SK-N-SH (cell line): ENCODE data around the gene CDKAL1. TPM values are rescaled to one million over a fixed set of nuclear protein-coding genes. Genes with fewer than 3 reads are reported as not detected.

Source experiments
- CTCF ChIA-PET: fragments of 300-600, 350-600 bp; formaldehyde crosslinking; extraction: SDS; loops from one replicate; lab custom pipeline; 2021; lab: Yijun Ruan, JAX
- POLR2A ChIA-PET: fragments of 350-600 bp; sonication (Branson Sonifier 250); formaldehyde crosslinking; extraction: SDS; loops from one replicate; lab custom pipeline; 2020; ENCODE audit warnings: antibody characterized with exemption, inconsistent platforms; lab: Yijun Ruan, JAX
- DNase-seq: peaks from one replicate; pipeline ENCODE4 v3.0.0; 2012
- H2AFZ ChIP-seq: fragments of 200-600 bp; sonication (generic); 2 replicates; pipeline ENCODE4 v1.8.1; 2016; ENCODE audit warnings: antibody characterized with exemption, mild to moderate bottlenecking, low read depth
- H3F3A ChIP-seq: fragments of 200-600 bp; sonication (generic); replicated peaks from 2 replicates; pipeline ENCODE3; 2016; ENCODE audit warnings: antibody characterized with exemption, mild to moderate bottlenecking; ENCODE audit not compliant: insufficient read depth
- H3K27ac ChIP-seq, 2 experiments: fragments of 200-500 bp in 1 of 2; fragments of 200-600 bp in 1 of 2; sonication (Bioruptor generic) in 1 of 2; sonication (generic), shearing (Covaris generic) in 1 of 2; 2 replicates each; pipeline versions ENCODE4 v1.5.1 to v1.6.1; 2014 to 2016; ENCODE audit warnings: low read depth in 2 of 2, inconsistent platforms in 1 of 2, low read length in 1 of 2, mild to moderate bottlenecking in 1 of 2, mixed read lengths in 1 of 2
- H3K27me3 ChIP-seq: fragments of 200-600 bp; sonication (generic), shearing (Covaris generic); 2 replicates; pipeline ENCODE4 v1.6.1; 2016; ENCODE audit warnings: mixed run types; ENCODE audit not compliant: insufficient read depth
- H3K36me3 ChIP-seq, 2 experiments: fragments of 200-500 bp in 1 of 2; fragments of 200-600 bp in 1 of 2; sonication (Bioruptor generic) in 1 of 2; sonication (generic) in 1 of 2; replicated peaks in 1 of 2; 2 replicates each; pipeline versions ENCODE3 to v1.5.1; 2014 to 2016; ENCODE audit warnings: low read length in 1 of 2, mild to moderate bottlenecking in 1 of 2; ENCODE audit not compliant: insufficient read depth in 2 of 2, control insufficient read depth in 1 of 2
- H3K4me1 ChIP-seq, 2 experiments: fragments of 200-500 bp in 1 of 2; fragments of 200-600 bp in 1 of 2; sonication (Bioruptor generic) in 1 of 2; sonication (generic), shearing (Covaris generic) in 1 of 2; 2 replicates each; pipeline versions ENCODE4 v1.5.1 to v1.6.1; 2014 to 2016; ENCODE audit warnings: low read depth in 1 of 2, low read length in 1 of 2, mixed run types in 1 of 2; ENCODE audit not compliant: insufficient read depth in 2 of 2, control insufficient read depth in 1 of 2
- H3K4me2 ChIP-seq: fragments of 200-600 bp; sonication (generic), shearing (Covaris generic); 2 replicates; pipeline ENCODE4 v1.6.1; 2017; ENCODE audit warnings: mixed run types
- H3K4me3 ChIP-seq, 2 experiments: fragments of 200-500 bp in 1 of 2; fragments of 200-600 bp in 1 of 2; sonication (Bioruptor generic) in 1 of 2; sonication (generic), shearing (Covaris generic) in 1 of 2; 2 replicates each; pipeline versions ENCODE4 v1.5.1 to v1.8.1; 2014 to 2016; ENCODE audit warnings: low read depth in 2 of 2, inconsistent platforms in 1 of 2, low read length in 1 of 2, mild to moderate bottlenecking in 1 of 2, mixed read lengths in 1 of 2, moderate library complexity in 1 of 2
- H3K79me2 ChIP-seq: fragments of 200-600 bp; sonication (generic); 2 replicates; pipeline ENCODE4 v1.8.1; 2017; ENCODE audit warnings: mild to moderate bottlenecking; ENCODE audit not compliant: insufficient read depth
- H3K9ac ChIP-seq: fragments of 200-600 bp; sonication (generic); 2 replicates; pipeline ENCODE4 v1.6.1; 2017; ENCODE audit warnings: mixed run types
- H3K9me2 ChIP-seq: fragments of 200-600 bp; sonication (generic); 2 replicates; pipeline ENCODE4 v1.6.1; 2017; ENCODE audit warnings: mixed run types
- H3K9me3 ChIP-seq: fragments of 200-600 bp; sonication (generic); 2 replicates; pipeline ENCODE4 v1.6.1; 2017; ENCODE audit warnings: mixed run types, mild to moderate bottlenecking, moderate library complexity
- H4K20me1 ChIP-seq: fragments of 200-600 bp; sonication (generic); 2 replicates; pipeline ENCODE4 v1.6.1; 2017; ENCODE audit warnings: mild to moderate bottlenecking, mixed run types; ENCODE audit not compliant: insufficient read depth
- ELF1 ChIP-seq: IDR thresholded peaks from 2 replicates; pipeline ENCODE4 v1.4.0; 2012
- FOXJ3 ChIP-seq: sonication (generic); formaldehyde crosslinking; IDR thresholded peaks from 2 replicates; pipeline ENCODE4 v1.5.1; 2020; ENCODE audit warnings: mild to moderate bottlenecking, missing genetic modification reagents
- FOXM1 ChIP-seq: IDR thresholded peaks from 2 replicates; pipeline ENCODE4 v1.4.0; 2012; ENCODE audit warnings: low read depth, mild to moderate bottlenecking
- GABPA ChIP-seq: IDR thresholded peaks from 2 replicates; pipeline ENCODE4 v1.4.0; 2012; ENCODE audit warnings: low read depth, mild to moderate bottlenecking
- GATA2 ChIP-seq: sonication (generic); formaldehyde crosslinking; IDR thresholded peaks from 2 replicates; pipeline ENCODE4 v1.5.0; 2020; ENCODE audit warnings: mild to moderate bottlenecking, missing genetic modification reagents
- JUND ChIP-seq: IDR thresholded peaks from 2 replicates; pipeline ENCODE4 v1.4.0; 2012
- MEF2A ChIP-seq: IDR thresholded peaks from 2 replicates; pipeline ENCODE4 v1.4.0; 2012; ENCODE audit warnings: low read depth, borderline replicate concordance
- MXI1 ChIP-seq: IDR thresholded peaks from 2 replicates; pipeline ENCODE4 v1.6.1; 2012; ENCODE audit warnings: mild to moderate bottlenecking, low read depth, low read length, improper control_type of control experiment
- NFIC ChIP-seq: IDR thresholded peaks from 2 replicates; pipeline ENCODE4 v1.4.0; 2012; ENCODE audit warnings: borderline replicate concordance
- POLR2AphosphoS5 ChIP-seq: IDR thresholded peaks from 2 replicates; pipeline ENCODE4 v1.6.1; 2012; ENCODE audit warnings: low read depth, low read length
- RCOR1 ChIP-seq: fragments of 150-350 bp; IDR thresholded peaks from 2 replicates; pipeline ENCODE4 v1.6.1; 2017; ENCODE audit warnings: antibody characterized with exemption, low read length
- RXRA ChIP-seq: IDR thresholded peaks from 2 replicates; pipeline ENCODE4 v1.4.0; 2012; ENCODE audit warnings: low read depth, mild to moderate bottlenecking, borderline replicate concordance
- SMC3 ChIP-seq: IDR thresholded peaks from 2 replicates; pipeline ENCODE4 v1.6.1; 2012; ENCODE audit warnings: low read depth, low read length, improper control_type of control experiment
- YY1 ChIP-seq: IDR thresholded peaks from 2 replicates; pipeline ENCODE4 v1.4.0; 2012; ENCODE audit warnings: low read depth, mild to moderate bottlenecking
- WGBS: methylation state at CpG from one replicate; pipeline ENCODE4 v1.1.6; 2017; ENCODE audit warnings: low lambda C conversion rate; 5-methylcytosine and 5-hydroxymethylcytosine counted together
- polyA plus RNA-seq, 3 experiments: library from polyadenylated mRNA; depleted of rRNA; stranded (reverse); fragments of >200 nt; gene quantifications; 2 replicates each; pipeline ENCODE4 v1.2.3, GENCODE V29; 2012
- TF ChIP-seq, protein P1 (sequence below): fragments of 150-350 bp; IDR thresholded peaks from 2 replicates; pipeline ENCODE4 v1.6.1; 2016; ENCODE audit warnings: mild to moderate bottlenecking, low read depth, low read length
- TF ChIP-seq, protein P2 (sequence below): IDR thresholded peaks from 2 replicates; pipeline ENCODE4; 2012
- TF ChIP-seq, protein P3 (sequence below): IDR thresholded peaks from 2 replicates; pipeline ENCODE4 v1.6.1; 2012; ENCODE audit warnings: mild to moderate bottlenecking, low read depth, low read length, moderate library complexity

Gene CDKAL1
- polyA plus RNA-seq, 1 of the 3 experiments (the other 2 are of a cell fraction) = 2.6 TPM

DNA sequence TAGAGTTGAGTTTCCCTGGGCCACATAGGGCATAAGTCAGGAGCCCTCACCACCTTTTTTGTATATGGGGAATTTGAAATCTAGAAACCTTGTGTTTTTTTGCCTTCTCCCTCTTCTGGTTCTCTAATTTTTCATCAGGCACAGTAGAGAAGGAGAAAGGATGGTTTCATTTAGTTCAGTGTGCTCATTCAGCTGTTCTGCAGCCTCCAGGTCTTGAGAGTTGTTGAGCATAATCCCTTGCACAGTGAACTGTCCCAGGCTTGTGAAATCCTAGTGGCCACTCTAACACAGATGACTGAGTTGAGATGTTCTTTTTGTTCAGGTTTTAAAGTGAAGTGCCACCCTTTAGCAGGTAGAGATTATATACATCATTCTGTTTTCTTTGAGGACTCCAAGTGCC, 183.5 kb downstream of the CDKAL1 start:
- Histone ChIP-seq H2AFZ (no peak overlapping the region), H3K4me2 (no peak overlapping the region), H3K36me3 (peaks cover 0 to 11% of the 10 kb centered on the region in 2 experiments), H3K4me1 (no peaks in the 10 kb centered on the region), H3F3A (peaks cover 3% of the 10 kb centered on the region), H3K4me3 (no peak overlapping the region), H4K20me1 (no peaks in the 10 kb centered on the region), H3K9me2 (no peaks in the 10 kb centered on the region), H3K27me3 (no peaks in the 10 kb centered on the region), H3K79me2 (no peaks in the 10 kb centered on the region), H3K9me3 (no peaks in the 10 kb centered on the region), H3K27ac (no peak overlapping the region), H3K9ac (no peak overlapping the region)
- ChIA-PET POLR2A (no interaction called here), CTCF (interaction anchor here (0.6 to 1.1 kb wide), 4 partner anchors 14 to 1024 kb away, joined by 3 to 4 read pairs (median 3); no protein-coding TSS in a partner anchor)
- DNase-seq = no peak
- TF ChIP-seq GATA2 (CRISPR knock-in tag) (no peak), FOXM1 (no peak), RXRA (no peak), GABPA (no peak), POLR2AphosphoS5 (no peak), ELF1 (no peak), NFIC (no peak), RCOR1 (no peak), MXI1 (no peak), YY1 (no peak), FOXJ3 (no peak)
- TF ChIP-seq, protein P1, sequence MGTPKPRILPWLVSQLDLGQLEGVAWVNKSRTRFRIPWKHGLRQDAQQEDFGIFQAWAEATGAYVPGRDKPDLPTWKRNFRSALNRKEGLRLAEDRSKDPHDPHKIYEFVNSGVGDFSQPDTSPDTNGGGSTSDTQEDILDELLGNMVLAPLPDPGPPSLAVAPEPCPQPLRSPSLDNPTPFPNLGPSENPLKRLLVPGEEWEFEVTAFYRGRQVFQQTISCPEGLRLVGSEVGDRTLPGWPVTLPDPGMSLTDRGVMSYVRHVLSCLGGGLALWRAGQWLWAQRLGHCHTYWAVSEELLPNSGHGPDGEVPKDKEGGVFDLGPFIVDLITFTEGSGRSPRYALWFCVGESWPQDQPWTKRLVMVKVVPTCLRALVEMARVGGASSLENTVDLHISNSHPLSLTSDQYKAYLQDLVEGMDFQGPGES = no peak
- TF ChIP-seq, protein P2, sequence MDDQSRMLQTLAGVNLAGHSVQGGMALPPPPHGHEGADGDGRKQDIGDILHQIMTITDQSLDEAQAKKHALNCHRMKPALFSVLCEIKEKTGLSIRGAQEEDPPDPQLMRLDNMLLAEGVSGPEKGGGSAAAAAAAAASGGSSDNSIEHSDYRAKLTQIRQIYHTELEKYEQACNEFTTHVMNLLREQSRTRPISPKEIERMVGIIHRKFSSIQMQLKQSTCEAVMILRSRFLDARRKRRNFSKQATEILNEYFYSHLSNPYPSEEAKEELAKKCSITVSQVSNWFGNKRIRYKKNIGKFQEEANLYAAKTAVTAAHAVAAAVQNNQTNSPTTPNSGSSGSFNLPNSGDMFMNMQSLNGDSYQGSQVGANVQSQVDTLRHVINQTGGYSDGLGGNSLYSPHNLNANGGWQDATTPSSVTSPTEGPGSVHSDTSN = no peak

DNA sequence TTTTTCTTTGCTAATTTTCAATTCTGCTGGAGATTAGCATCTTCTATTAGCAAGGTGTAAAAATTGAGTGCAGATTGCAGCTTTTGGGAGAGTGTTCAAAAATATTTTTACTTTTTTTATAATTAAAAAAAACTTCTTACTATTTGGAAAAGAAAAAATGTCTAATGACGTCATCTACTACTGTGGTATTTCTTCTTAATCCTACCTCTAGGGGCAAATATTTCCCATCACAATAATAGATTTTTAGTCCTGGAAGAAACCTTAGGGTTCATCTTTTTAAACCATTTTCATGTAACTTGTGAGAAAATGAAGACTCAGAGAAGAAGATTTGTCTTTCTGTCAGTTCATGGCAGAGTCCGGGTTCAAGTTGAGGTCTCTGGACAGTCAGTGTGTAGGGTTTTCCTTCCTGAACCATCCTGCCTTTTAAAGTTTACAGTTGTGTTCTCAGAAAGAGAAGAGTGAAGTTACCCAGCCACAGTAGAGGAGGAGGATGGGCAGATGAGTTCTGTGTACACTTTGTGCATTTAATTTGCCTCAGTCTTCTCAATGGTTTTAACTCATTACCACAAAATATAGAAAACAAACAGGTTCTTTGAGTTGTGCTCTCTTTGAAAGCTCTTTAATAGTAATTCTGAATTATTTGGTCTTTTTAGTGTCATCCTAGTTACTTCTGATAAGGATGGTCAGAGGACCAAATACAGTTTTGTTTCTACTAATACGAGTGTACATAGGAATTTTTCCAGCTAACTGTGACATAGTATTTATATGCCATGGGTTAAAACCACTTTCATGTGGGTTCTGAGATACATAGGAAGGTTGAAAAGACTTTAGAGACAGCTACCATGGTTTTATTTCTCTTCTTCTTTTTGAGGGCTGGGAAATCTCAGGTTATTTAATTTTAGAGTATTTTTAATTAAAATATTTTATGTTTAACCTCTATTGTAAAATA, 184.7 kb downstream of the CDKAL1 start:
- CTCF ChIA-PET = interaction anchor here (0.6 to 1.1 kb wide), 5 partner anchors 15 to 1023 kb away, joined by 3 to 4 read pairs (median 3); no protein-coding TSS in a partner anchor
- 94% methylated on average over 3 of the region's 3 CpGs for WGBS
- no peak overlapping the region for H2AFZ ChIP-seq
- POLR2A ChIA-PET = no interaction called here
- no peaks in the 10 kb centered on the region for H3F3A ChIP-seq
- no peak for DNase-seq
- TF ChIP-seq SMC3 = no peak
- TF ChIP-seq, protein P3, sequence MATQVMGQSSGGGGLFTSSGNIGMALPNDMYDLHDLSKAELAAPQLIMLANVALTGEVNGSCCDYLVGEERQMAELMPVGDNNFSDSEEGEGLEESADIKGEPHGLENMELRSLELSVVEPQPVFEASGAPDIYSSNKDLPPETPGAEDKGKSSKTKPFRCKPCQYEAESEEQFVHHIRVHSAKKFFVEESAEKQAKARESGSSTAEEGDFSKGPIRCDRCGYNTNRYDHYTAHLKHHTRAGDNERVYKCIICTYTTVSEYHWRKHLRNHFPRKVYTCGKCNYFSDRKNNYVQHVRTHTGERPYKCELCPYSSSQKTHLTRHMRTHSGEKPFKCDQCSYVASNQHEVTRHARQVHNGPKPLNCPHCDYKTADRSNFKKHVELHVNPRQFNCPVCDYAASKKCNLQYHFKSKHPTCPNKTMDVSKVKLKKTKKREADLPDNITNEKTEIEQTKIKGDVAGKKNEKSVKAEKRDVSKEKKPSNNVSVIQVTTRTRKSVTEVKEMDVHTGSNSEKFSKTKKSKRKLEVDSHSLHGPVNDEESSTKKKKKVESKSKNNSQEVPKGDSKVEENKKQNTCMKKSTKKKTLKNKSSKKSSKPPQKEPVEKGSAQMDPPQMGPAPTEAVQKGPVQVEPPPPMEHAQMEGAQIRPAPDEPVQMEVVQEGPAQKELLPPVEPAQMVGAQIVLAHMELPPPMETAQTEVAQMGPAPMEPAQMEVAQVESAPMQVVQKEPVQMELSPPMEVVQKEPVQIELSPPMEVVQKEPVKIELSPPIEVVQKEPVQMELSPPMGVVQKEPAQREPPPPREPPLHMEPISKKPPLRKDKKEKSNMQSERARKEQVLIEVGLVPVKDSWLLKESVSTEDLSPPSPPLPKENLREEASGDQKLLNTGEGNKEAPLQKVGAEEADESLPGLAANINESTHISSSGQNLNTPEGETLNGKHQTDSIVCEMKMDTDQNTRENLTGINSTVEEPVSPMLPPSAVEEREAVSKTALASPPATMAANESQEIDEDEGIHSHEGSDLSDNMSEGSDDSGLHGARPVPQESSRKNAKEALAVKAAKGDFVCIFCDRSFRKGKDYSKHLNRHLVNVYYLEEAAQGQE = no peak
- TF ChIP-seq MEF2A = no peak
- TF ChIP-seq JUND = no peak
- H3K27me3 ChIP-seq = no peaks in the 10 kb centered on the region
- no peak overlapping the region for H3K4me2 ChIP-seq
- H3K79me2 ChIP-seq = no peaks in the 10 kb centered on the region
- H3K9me2 ChIP-seq = no peaks in the 10 kb centered on the region
- H3K9me3 ChIP-seq = no peaks in the 10 kb centered on the region
- H3K27ac ChIP-seq = no peak overlapping the region
- peaks cover 0 to 6% of the 10 kb centered on the region in 2 experiments for H3K36me3 ChIP-seq
- H3K4me1 ChIP-seq = no peaks in the 10 kb centered on the region
- no peak overlapping the region for H3K4me3 ChIP-seq
- no peak overlapping the region for H3K9ac ChIP-seq
- no peaks in the 10 kb centered on the region for H4K20me1 ChIP-seq
